ENCODE measurements around the gene CRTC3.
A peak's percentile ranks its signal among the peaks of the same experiment; 100 is the strongest.
"Not testable (repeated sequence)": the region's sequence is repeated elsewhere in the genome, so short reads cannot be mapped to it uniquely, and the experiment has no call there.

The CRTC3 gene, protein sequence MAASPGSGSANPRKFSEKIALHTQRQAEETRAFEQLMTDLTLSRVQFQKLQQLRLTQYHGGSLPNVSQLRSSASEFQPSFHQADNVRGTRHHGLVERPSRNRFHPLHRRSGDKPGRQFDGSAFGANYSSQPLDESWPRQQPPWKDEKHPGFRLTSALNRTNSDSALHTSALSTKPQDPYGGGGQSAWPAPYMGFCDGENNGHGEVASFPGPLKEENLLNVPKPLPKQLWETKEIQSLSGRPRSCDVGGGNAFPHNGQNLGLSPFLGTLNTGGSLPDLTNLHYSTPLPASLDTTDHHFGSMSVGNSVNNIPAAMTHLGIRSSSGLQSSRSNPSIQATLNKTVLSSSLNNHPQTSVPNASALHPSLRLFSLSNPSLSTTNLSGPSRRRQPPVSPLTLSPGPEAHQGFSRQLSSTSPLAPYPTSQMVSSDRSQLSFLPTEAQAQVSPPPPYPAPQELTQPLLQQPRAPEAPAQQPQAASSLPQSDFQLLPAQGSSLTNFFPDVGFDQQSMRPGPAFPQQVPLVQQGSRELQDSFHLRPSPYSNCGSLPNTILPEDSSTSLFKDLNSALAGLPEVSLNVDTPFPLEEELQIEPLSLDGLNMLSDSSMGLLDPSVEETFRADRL

GRCh38 chr15:90529371-90530249, at the start of gene CRTC3:
Gene CRTC3 (plus strand): TSS chr15:90529923. CDS start chr15:90530072, 149 bp downstream.
- peak; percentile 37 for DNase-seq

- DNase-seq, result no peak
These were observed 48.7 kb upstream of the CRTC3 start for GRCh38 chr15:90481023-90481422.

DNA sequence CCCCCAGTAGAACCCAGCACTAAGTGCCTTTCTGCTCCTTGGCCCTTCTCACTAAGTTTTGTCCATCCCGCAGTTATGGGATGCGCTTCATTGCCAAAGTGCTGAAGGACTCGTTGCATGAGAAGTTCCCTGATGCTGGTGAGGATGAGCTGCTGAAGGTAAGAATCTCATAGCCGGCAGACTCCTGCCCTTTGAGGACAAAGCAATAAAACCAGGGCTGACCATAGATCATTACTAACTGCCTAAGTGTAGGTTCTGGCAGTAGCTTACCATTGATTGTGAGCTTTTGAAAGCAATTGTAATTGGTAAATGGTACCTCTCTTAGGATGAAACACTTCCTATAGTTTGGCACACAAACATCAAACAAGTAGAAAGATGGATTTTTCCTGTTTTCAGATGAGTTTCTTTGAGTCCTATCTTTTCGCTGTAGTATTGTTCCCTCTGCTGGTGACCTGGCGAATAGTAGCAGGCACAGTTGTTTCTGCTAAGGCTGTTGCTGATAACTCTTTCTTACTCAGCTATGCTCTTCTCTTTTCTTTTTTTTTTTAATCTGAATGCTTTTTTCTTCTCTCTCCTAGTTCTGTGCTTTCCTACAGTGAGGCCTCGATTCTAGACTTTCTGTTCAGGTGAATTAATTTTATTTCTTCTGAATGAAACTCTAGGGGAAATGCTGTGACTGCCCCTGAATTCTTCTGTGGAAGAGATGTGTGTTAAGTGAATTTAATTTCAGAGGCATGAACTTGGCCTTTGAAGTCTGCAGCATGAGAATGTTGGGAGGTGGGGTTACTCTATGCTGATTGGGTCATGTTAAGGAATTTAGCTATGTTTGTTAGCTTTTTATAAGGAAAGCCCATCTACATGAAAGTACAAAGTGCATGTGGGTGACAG, 47.4 kb upstream of the CRTC3 start:
- peak; percentile 16 for DNase-seq

- DNase-seq, result no peak
These were observed 46.8 kb upstream of the CRTC3 start for GRCh38 chr15:90483012-90483307.

- no peak for DNase-seq
These were observed 46.1 kb upstream of the CRTC3 start for GRCh38 chr15:90483637-90484036.

- no peak for DNase-seq
These were observed 42.5 kb upstream of the CRTC3 start for GRCh38 chr15:90487186-90487585.

- no peak for DNase-seq
These were observed 40.2 kb upstream of the CRTC3 start for GRCh38 chr15:90489514-90489913.

- DNase-seq, result no peak
These were observed 39.8 kb upstream of the CRTC3 start for GRCh38 chr15:90489944-90490343.

DNA sequence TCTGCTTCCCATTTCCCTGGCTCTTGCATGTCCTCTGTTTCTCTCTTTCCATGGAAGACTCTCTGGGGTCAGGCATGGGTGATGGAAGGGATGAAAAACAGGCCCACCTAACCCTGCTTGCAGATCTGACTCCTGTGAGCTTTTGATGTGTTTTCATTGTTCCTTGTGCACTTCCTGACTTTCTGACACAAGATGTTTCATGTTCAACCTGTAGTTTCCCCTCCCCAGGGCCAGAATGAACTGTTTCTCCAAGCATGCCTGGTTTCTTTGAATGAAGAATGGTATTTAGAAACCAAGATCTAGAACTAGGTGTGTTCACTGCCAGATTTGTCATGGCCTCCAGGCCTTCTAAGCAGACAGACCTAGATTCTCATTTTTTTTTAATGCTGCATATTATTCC, 36.1 kb upstream of the CRTC3 start:
- DNase-seq, result no peak

DNA sequence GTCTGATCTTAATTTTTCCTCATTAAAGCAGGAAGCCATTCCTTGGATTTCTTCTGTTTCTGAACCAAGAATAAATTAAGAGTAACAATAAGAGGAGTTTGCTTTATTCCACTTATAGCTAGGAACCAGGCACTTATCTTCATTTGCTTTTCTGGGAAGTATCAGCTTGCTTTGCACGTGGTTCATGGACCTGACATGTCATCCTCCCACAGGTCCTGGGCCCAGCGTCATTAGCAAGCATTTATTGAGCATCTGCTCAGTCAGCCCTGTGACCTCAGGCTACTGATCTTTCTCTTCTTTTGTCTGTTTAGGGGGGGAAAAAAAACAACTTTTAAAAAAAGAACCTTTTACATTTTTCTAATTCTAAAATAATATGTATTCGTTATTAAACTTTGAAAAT, 34.7 kb upstream of the CRTC3 start:
- DNase-seq, result no peak

DNA sequence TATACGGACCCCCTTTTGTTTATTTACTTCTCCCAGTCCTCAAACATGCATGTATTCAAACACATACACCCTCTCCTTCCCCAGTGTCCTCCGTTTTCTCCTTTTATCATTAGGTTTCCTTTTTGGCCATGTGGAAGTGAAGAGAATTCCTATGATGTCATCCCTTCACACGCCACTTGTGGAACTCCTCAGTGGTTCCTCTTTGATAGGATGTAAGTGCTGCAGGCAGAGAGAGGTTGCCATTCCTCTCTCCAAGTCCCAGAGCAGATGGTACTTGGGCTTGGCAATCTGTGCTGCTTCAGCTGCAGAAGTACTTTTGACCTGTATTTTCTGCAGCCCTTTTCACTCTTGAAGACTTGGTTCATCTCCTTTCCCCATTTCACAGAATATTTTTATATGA, 32.9 kb upstream of the CRTC3 start:
- peak; percentile 1 for DNase-seq

- no peak for DNase-seq
These were observed 32.3 kb upstream of the CRTC3 start for GRCh38 chr15:90497376-90497775.

DNA sequence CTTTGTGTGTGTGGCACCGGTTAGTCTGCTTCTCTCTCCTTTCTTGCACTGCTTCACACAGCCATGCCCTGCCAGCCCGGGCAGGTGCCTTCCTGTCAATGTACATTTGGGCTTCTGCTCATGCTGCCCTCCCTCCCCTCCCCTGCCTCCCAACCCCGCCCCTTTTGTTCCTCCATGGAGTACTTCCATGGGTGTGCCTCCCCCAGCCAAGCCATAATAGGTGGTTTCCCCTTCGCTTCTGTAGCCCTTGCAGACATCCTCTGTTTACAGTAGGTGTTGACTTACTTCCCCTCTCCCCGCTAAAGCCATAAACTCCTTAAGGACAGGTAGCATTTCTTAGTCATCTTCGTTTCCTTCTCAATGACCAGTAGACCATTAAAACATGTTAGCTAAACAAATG, 31.8 kb upstream of the CRTC3 start:
- no peak for DNase-seq

DNA sequence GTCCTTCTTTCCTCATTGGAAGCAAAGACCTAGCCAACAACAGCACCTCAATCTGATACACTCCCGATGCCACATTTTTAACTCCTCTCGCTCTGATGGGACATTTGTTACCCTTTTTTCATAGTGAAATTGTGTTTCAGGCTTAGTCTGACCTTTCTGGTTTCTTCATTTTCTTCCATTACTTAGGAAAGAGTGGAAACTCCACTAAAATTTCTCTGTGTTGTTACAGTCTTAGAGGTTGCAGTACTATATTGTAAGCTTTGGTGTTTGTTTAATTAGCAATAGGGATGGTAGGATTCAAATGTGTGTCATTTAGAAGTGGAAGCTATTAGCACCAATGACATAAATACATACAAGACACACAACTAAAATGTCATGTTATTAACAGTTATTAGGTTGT, 29.6 kb upstream of the CRTC3 start:
- no peak for DNase-seq

- DNase-seq, result no peak
These were observed 27.8 kb upstream of the CRTC3 start for GRCh38 chr15:90501898-90502297.

DNA sequence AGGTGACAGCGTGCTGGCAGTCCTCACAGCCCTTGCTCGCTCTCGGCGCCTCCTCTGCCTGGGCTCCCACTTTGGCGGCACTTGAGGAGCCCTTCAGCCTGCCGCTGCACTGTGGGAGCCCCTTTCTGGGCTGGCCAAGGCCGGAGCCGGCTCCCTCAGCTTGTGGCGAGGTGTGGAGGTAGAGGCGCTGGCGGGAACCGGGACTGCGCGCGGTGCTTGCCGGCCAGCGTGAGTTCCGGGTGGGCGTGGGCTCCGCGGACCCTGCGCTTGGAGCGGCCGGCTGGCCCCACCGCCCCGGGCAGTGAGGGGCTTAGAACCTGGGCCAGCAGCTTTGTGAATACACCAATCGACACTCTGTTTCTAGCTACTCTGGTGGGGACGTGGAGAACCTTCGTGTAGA, 18.9 kb upstream of the CRTC3 start:
- DNase-seq, result not testable (repeated sequence)

GRCh38 chr15:90511211-90511618, 18.5 kb upstream of the CRTC3 start:
- not testable (repeated sequence) for DNase-seq

DNA sequence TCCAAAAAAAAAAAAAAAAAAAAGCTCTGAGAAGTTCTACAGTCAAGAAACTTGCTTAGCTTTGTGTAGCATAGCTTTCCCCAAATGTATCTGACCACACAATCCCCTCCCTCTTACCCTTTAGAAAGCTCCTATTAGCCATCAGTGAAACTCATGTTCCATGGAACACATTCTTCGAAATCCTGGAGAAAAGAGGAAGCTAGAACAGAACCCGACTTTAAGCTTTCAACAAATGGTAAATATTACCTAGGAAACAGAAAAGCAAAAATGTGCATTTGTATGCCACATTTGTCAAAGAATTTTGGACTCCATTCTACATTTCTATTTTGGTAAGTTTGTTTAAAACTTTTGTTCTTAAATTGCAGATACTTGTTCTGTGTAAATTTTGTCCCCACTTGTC, 17.4 kb upstream of the CRTC3 start:
- DNase-seq, result no peak

DNA sequence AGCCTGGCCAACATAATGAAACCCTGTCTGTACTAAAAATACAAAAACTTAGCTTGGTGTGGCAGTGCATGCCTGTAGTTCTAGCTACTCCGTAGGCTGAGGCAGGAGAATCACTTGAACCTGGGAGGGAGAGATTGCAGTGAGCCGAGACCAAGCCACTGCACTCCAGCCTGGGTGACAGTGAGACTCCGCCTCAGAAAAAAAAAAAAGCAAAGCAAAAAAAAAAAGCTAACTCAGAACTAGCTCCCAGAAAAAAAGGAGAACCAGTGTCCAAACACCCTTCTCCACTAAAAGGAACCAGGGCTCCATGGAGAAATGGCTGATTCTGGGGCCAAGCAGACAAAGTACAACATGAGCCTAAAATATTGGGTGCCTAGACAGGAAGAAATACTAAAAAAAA, 16.7 kb upstream of the CRTC3 start:
- DNase-seq, result no peak

GRCh38 chr15:90513448-90513847, 16.3 kb upstream of the CRTC3 start:
- DNase-seq, result no peak

GRCh38 chr15:90513893-90514292, 15.8 kb upstream of the CRTC3 start:
- not testable (repeated sequence) for DNase-seq

- no peak for DNase-seq
These were observed 10.0 kb upstream of the CRTC3 start for GRCh38 chr15:90519688-90520087.

- DNase-seq, result no peak
These were observed 9.4 kb upstream of the CRTC3 start for GRCh38 chr15:90520365-90520764.
